Femur (tissue), 1 donor: ENCODE measurements around the gene OR51V1.
"Not testable (repeated sequence)": the region's sequence is repeated elsewhere in the genome, so short reads cannot be mapped to it uniquely, and the experiment has no call there.

Experiments used
- DNase-seq: peaks from one replicate; pipeline ENCODE4 v3.0.0-alpha.2; 2017

OR51V1 gene

DNA sequence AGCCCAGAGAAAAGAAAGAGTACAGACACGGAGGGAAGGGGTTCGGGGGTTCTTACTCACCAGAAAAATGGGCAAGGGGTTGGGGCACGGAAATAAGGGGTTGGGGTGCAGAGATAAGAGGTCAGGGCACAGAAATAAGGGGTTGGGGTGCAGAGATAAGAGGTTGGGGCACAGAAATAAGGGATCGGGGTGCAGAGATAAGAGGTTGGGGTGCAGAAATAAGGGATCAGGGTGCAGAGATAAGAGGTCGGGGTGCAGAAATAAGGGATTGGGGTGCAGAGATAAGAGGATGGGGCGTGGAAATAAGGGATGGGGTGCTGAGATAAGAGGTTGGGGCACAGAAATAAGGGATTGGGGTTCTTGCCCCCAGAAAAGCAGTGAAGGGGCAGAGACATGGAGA, 35.7 kb downstream of the OR51V1 start:
- not testable (repeated sequence) for DNase-seq

- DNase-seq, result not testable (repeated sequence)
Observed at GRCh38 chr11:5161045-5161444, 39.4 kb downstream of the OR51V1 start.

GRCh38 chr11:5160217-5160616, 40.3 kb downstream of the OR51V1 start:
- not testable (repeated sequence) for DNase-seq

DNA sequence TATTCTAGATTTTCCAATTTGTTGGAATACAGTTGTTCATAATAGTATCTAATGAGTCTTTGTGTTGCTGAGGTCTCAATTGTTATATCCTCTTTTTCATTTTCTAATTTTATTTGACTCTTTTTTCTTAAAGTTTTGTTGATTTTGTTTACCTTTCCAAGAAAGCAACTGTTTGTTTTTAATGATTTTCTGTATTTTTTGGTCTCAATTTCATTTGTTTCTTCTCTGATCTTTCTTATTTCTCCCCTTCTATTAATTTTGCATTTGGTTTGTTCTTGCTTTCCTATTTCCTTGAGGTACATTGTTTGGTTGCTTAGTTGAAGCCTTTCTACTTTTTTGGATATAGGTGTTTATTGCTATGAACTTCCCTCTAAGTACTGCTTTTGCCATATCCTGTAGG, 40.7 kb downstream of the OR51V1 start:
- DNase-seq, result no peak

DNA sequence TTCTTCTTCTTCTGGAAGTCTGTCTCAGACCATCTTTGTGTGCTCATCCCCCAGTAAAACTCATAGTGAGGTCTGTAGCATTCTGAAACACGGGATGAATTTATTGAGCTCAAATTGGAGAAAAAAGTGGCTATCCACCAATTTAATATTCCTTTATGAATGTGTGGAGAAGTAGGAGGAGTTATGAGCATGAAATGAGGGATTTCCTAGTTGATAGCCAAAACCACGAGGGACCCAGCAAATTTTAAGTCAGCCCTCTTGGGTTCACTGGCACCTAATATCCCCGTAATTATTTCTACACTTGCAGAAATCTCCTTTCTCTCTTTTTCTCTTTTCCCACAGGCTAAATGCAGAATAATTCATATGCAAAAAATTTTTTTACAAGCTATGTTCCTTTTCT, 45.8 kb downstream of the OR51V1 start, which contains the start of gene OR52A1:
Gene OR52A1, minus strand, starts transcription at position 101 of the 400 bp plus-strand sequence. CDS start 2,388 bp downstream, outside the sequence.
- no peak for DNase-seq

GRCh38 chr11:5153574-5154431, 46.7 kb downstream of the OR51V1 start:
- no peak for DNase-seq

- no peak for DNase-seq
Observed at GRCh38 chr11:5151713-5152153, 48.7 kb downstream of the OR51V1 start.
